Stimulated activated CD8-positive, alpha-beta memory T cell treated with anti-CD3 and anti-CD28 coated beads, Interleukin-7, amount 100 ng/mL, for 24 hours (primary cell): ENCODE results near the gene TIMM10.

Experiments
- DNase-seq: peaks from one replicate; pipeline ENCODE4 v3.0.0-alpha.2; 2020; ENCODE audit warnings: low read depth

The TIMM10 gene

GRCh38 chr11:57502870-57503269 is 27.7 kb downstream of the TIMM10 start:
- no peak for DNase-seq

DNA sequence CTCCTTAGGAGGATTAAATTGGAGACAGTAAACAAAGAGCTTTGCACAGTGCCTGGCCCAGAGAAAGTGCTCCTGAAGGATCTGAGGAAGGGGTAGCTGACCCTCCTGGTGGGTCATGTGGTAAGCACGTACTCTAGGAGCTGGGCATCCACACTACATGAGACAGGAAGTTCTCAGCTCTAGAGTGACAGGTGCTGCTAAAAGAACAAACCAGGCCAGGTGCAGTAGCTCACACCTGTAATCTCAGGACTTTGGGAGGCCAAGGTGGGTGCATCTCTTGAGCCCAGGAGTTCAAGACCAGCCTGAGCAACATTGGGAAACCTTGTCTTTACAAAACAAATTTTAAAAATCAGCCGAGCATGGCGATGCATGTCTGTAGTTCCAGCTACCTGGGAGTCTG is 28.2 kb downstream of the TIMM10 start:
- no peak for DNase-seq

DNA sequence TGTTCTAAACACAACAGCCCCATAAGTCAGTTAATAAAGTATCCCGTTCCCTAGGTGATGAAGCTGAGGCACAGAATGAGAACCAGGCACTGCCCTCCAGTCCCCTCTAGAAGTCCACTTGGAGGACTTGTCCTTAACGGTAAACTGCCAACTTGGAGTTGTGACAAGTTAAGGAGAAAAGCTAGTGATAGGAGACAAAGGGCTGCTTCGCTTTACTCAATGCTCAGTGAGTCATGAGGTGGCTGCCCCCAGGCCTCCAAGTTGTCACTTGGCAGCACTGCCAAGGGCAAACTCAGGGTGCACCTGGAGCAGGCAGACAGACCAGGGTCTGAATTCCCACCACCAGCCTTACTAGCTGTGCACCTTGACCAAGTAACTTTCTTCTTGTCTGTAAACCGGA is 28.6 kb downstream of the TIMM10 start:
- no peak for DNase-seq

GRCh38 chr11:57500926-57501325 is 29.6 kb downstream of the TIMM10 start:
- no peak for DNase-seq

- DNase-seq: no peak
Measured at GRCh38 chr11:57500515-57500914, 30.0 kb downstream of the TIMM10 start.

GRCh38 chr11:57499983-57500461 is 30.5 kb downstream of the TIMM10 start:
- DNase-seq: no peak

GRCh38 chr11:57499413-57499982 is 31.1 kb downstream of the TIMM10 start:
- no peak for DNase-seq

DNA sequence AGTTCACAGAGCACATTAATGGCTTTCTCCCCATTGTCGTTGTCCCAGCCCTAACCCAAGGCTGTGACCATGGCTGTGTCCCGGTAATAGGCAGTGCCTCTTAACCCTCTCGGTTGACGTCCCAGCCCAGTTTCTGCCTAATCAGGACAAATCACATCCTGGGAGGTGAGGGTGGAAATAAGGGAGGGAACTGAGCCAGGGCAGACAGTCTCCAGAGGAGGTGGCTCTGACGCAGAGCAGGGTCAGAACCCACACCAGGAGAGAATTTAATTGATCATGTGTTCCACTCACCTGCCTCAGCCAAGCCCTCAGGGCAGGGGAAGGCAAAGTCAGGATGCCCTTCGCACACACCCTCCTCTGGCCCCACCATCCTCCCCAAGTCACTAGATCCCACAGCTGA is 32.0 kb downstream of the TIMM10 start:
- DNase-seq: no peak

- DNase-seq: no peak
Measured at GRCh38 chr11:57497303-57498247, 33.0 kb downstream of the TIMM10 start.

- no peak for DNase-seq
Measured at GRCh38 chr11:57496109-57496820, 34.3 kb downstream of the TIMM10 start.

GRCh38 chr11:57493507-57494503 is 36.7 kb downstream of the TIMM10 start:
- DNase-seq: no peak

DNA sequence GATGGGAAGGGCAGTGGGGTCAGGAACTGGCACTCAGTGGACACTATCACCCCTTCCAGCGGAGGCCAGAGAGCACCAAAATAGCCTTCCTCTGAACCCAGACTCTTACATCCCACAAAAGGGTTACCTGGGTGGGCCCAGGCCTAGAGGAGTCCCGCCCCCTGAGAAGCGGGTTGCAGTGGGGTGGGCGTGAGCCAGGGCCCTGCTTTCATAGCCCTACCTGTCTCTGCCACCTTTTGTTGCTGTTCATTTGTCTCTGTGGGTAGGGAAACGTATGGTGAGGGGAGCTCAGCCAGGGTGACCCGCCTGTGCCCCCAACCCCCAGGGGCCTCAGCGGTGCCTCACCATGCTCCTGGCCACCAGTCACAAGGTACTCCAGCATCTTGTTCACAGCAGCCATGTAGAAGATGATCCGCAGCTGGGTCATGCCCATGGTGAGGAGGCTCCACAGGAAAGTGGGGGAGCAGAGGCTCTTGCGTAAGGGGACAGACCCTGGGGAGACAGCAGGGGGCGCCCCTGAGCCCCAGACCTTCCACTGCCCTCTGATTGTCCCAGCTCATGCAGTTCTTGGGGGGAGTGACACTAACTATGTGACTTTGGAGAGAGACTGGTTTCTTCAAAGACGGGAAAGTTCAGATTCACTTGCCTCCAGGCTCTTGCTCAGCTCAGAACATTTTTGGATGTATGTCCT is 39.0 kb downstream of the TIMM10 start:
- no peak for DNase-seq

GRCh38 chr11:57490456-57491248 is 39.9 kb downstream of the TIMM10 start:
- no peak for DNase-seq

DNA sequence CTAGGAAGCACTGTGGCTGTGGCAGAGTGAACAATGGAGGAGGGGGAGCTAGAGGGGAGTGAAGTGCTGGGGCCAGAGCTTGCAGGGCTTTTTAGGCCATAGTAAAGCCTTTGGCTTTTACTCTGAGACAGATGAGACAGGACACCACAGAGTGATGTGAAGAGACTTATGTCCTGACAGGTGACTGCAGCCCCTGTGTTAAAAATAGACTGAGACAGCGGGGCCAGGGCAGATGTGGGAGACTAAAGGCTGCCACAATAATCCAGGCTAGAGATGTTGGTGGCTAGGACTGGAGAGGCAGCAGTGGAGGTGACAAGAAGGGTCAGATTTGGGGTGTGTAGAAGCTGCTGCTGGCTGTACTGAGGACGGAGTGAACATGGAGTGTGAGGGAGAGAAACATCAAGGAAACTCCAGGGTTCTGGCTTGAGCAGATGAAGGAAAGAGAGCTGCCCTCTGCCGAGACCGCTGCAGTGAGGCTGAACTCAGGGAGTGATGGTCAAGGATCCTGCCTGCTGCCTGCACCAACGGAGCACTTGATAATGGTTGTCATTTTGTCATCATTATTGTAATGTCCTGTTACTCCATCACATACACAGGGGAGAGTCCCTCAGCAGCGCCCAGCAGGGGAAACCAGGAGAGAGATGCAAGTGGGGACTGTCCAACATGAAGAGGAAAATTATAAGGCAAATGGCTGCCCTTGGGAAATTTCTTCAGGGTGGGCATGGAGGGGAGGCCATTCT is 42.5 kb downstream of the TIMM10 start:
- no peak for DNase-seq

DNA sequence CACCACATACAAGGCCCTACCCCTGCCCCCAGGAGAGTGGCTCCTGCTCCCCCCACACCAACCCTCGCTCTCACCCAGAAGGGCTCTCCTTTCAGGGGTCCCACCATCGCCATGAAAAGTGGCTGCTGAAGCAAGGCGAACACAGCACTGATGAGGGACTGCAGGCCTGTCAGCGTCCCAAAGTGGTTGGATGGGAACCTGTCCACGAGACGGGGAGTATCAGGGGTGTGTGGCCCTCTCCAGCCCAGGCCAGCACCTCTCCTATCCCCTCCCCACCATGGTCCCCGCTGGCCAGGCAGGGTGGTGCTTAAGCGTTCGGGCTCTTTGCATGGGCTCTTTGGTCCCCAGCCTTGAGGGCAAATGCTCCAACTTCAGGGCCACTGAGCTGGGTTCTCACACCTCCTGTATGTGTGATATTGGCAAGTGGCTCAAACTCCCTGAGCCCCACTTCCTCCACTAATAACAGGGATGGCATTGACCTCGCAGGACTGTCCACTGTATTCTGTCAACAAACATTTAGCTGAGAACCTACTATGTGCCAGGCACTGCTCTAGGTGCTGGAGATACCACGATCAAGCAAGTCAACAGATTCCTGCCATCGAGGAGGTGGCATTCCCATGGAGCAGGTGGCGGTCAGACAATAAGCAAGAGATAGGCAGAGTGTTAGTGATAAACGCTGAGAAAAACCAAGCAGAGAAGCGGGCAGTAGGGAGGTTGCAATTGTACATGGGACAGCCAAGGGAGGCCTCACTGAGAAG is 43.4 kb downstream of the TIMM10 start:
- no peak for DNase-seq

GRCh38 chr11:57485217-57485990 is 45.1 kb downstream of the TIMM10 start:
- DNase-seq: no peak

DNA sequence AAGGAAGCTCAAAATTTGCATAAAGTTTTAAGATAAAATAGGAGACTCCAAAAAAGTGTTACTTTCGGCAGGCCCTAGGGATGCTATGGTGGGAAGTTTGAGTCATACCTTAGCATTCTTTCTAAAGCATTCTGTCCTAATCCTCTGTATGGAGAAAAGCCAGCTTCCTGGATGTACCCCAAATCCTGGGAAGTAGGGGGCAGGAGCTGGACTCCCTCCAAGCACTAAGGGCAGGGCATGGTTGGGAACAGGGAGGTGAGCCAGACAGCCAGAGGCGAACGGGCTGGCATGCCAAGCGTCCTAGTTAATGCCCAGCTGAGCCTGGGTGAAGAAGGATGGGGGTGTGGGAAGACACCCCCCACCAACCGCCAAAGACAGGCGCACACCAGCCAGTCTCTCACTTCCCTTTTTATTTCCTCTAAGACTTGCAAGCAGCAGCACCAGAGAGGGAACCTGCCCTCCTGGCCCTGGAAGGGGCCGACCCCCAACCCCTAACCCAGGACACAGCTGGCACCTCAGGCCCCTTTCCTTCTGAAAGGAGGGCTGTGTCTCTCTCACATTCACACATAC is 46.3 kb downstream of the TIMM10 start:
- no peak for DNase-seq

DNA sequence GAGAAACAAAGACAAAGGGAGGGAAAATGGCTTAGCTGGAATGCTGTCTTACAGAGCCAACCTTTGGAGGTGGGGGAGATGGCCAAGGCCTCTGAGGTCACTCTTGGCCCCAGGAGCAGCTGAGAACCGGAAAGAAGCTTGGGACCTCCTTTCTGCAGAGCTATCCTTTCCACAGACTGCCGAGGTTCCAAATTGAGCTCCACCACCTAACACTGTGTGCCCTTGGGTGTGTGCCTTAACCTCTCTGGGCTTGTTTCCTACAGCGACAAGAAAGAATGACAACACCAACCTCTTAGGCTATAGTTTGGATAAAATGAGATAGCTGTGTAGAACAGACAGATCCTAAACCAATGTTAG is 47.0 kb downstream of the TIMM10 start:
- DNase-seq: no peak
